GM23338 (cell line): Measurements from ENCODE around the gene MAP2K5. TPM values are rescaled to one million over a fixed set of nuclear protein-coding genes. Genes with fewer than 3 reads are reported as not detected.

Experiments used
- ATAC-seq: fragments of 200-7000 bp; cut with Tn5 transposase; 3 replicates; pipeline ENCODE4 v1.9.1; 2020
- DNase-seq: peaks from one replicate; pipeline ENCODE4 v3.0.0-alpha.2; 2015; ENCODE audit warnings: low spot score
- H2AFZ ChIP-seq: fragments of 200-600 bp; sonication (generic); 2 replicates; pipeline ENCODE4 v1.8.0; 2016; ENCODE audit warnings: antibody characterized with exemption, mild to moderate bottlenecking, moderate library complexity
- H3F3A ChIP-seq: fragments of 200-600 bp; sonication (generic); replicated peaks from 2 replicates; pipeline ENCODE4 v1.8.0; 2017; ENCODE audit warnings: antibody characterized with exemption, mixed run types, low read depth
- H3K27ac ChIP-seq: fragments of 200-600 bp; sonication (generic); 2 replicates; pipeline ENCODE4 v1.6.1; 2016; ENCODE audit warnings: low read depth
- H3K27me3 ChIP-seq: fragments of 200-600 bp; sonication (generic); 2 replicates; pipeline ENCODE4 v1.8.0; 2016; ENCODE audit warnings: mild to moderate bottlenecking, mixed run types, moderate library complexity; ENCODE audit not compliant: insufficient read depth
- H3K36me3 ChIP-seq: fragments of 200-600 bp; sonication (generic); 2 replicates; pipeline ENCODE4 v1.8.0; 2016; ENCODE audit warnings: mild to moderate bottlenecking; ENCODE audit not compliant: insufficient read depth
- H3K4me1 ChIP-seq: fragments of 200-600 bp; sonication (generic); 2 replicates; pipeline ENCODE4 v1.8.0; 2016; ENCODE audit warnings: mild to moderate bottlenecking, moderate library complexity; ENCODE audit not compliant: insufficient read depth
- H3K4me2 ChIP-seq: fragments of 200-600 bp; sonication (generic); 2 replicates; pipeline ENCODE4 v1.7.1; 2017; ENCODE audit warnings: mixed run types
- H3K4me3 ChIP-seq: fragments of 200-600 bp; sonication (generic); 2 replicates; pipeline ENCODE4 v1.6.1; 2016; ENCODE audit warnings: mixed run types
- H3K79me2 ChIP-seq: fragments of 200-600 bp; sonication (generic); replicated peaks from 2 replicates; pipeline ENCODE4 v1.8.0; 2017; ENCODE audit warnings: mild to moderate bottlenecking; ENCODE audit not compliant: insufficient read depth
- H3K9me2 ChIP-seq: fragments of 200-600 bp; sonication (generic); 2 replicates; pipeline ENCODE4 v1.8.0; 2017; ENCODE audit not compliant: insufficient read depth
- H4K20me1 ChIP-seq: fragments of 200-600 bp; sonication (generic); replicated peaks from 2 replicates; pipeline ENCODE4 v1.8.0; 2017; ENCODE audit warnings: mild to moderate bottlenecking; ENCODE audit not compliant: insufficient read depth
- H3K27ac Mint-ChIP-seq: 2 replicates; pipeline ENCODE4 v1.8.0; 2020; ENCODE audit warnings: inconsistent platforms, mild to moderate bottlenecking, moderate library complexity, mixed read lengths
- H3K27me3 Mint-ChIP-seq: 3 replicates; pipeline ENCODE4 v1.8.0; 2022; ENCODE audit warnings: low read depth, mild to moderate bottlenecking, moderate library complexity, mixed read lengths, inconsistent platforms; ENCODE audit not compliant: insufficient read depth, poor library complexity
- H3K36me3 Mint-ChIP-seq: 3 replicates; pipeline ENCODE4 v1.8.0; 2021; ENCODE audit warnings: low read depth, mild to moderate bottlenecking, inconsistent platforms, moderate library complexity, mixed read lengths
- H3K4me1 Mint-ChIP-seq: 3 replicates; pipeline ENCODE4 v1.8.0; 2020; ENCODE audit warnings: mild to moderate bottlenecking, inconsistent platforms, mixed read lengths
- H3K4me3 Mint-ChIP-seq: 3 replicates; pipeline ENCODE4 v1.8.0; 2021; ENCODE audit warnings: moderate library complexity, mild to moderate bottlenecking, inconsistent platforms, mixed read lengths
- H3K9me3 Mint-ChIP-seq: 3 replicates; pipeline ENCODE4 v1.8.0; 2020; ENCODE audit warnings: moderate library complexity, mild to moderate bottlenecking, inconsistent platforms, mixed read lengths
- CREB1 ChIP-seq: fragments of 250-450 bp; sonication (Bioruptor Pico); IDR thresholded peaks from 2 replicates; pipeline ENCODE4 v1.5.0; 2020; ENCODE audit warnings: low read depth, mild to moderate bottlenecking, moderate library complexity
- EZH2 ChIP-seq: fragments of 200-600 bp; sonication (generic); IDR thresholded peaks from one replicate; pipeline ENCODE4 v1.8.0; 2017; ENCODE audit warnings: antibody characterized with exemption, mild to moderate bottlenecking, low read depth; ENCODE audit not compliant: unreplicated experiment
- EZH2phosphoT487 ChIP-seq: fragments of 200-600 bp; sonication (generic); IDR thresholded peaks from one replicate; pipeline ENCODE4 v1.8.1; 2018; ENCODE audit warnings: antibody characterized with exemption; ENCODE audit not compliant: unreplicated experiment
- JUNB ChIP-seq: IDR thresholded peaks from one replicate; pipeline ENCODE4 v1.6.1; 2016; ENCODE audit warnings: antibody characterized with exemption; ENCODE audit not compliant: unreplicated experiment
- NANOG ChIP-seq: IDR thresholded peaks from 2 replicates; pipeline ENCODE4 v1.6.1; 2016; ENCODE audit warnings: antibody characterized with exemption, borderline replicate concordance
- POLR2AphosphoS5 ChIP-seq: IDR thresholded peaks from 2 replicates; pipeline ENCODE4 v1.6.1; 2016; ENCODE audit warnings: antibody characterized with exemption, low read depth
- STAT1 ChIP-seq: IDR thresholded peaks from one replicate; pipeline ENCODE4 v1.6.1; 2016; ENCODE audit warnings: antibody characterized with exemption; ENCODE audit not compliant: unreplicated experiment
- ZNF114 ChIP-seq: fragments of 250-450 bp; sonication (Bioruptor Pico); IDR thresholded peaks from 2 replicates; pipeline ENCODE4 v1.5.0; 2020; ENCODE audit warnings: mild to moderate bottlenecking, moderate library complexity
- ZNF331 ChIP-seq: fragments of 250-450 bp; sonication (Bioruptor Pico); IDR thresholded peaks from 2 replicates; pipeline ENCODE4 v1.5.0; 2020; ENCODE audit warnings: low read depth, mild to moderate bottlenecking, moderate library complexity
- polyA plus RNA-seq: library from polyadenylated mRNA; unstranded; fragments of >200 nt; fragmentation: Nextera tagmentation; extraction: Ambion mirVana; gene quantifications from 2 replicates; pipeline ENCODE4 v1.2.1, GENCODE V29; 2016
- total RNA-seq: library from RNA; depleted of rRNA; stranded (reverse); fragments of >200 nt; shearing (Covaris generic); gene quantifications from 2 replicates; pipeline ENCODE4 v1.2.3, GENCODE V29; 2014
- TF ChIP-seq, protein P1 (sequence below): fragments of 250-450 bp; sonication (Bioruptor Pico); IDR thresholded peaks from 2 replicates; pipeline ENCODE4 v1.5.0; 2020; ENCODE audit warnings: mild to moderate bottlenecking, moderate library complexity
- TF ChIP-seq, protein P2 (sequence below): IDR thresholded peaks from one replicate; pipeline ENCODE4 v1.6.1; 2018; ENCODE audit warnings: antibody characterized with exemption; ENCODE audit not compliant: unreplicated experiment
- TF ChIP-seq, protein P3 (sequence below): IDR thresholded peaks from 2 replicates; pipeline ENCODE4 v1.6.1; 2016; ENCODE audit warnings: antibody characterized with exemption
- TF ChIP-seq, protein P4 (sequence below), 2 experiments: fragments of 200-600 bp in 1 of 2; sonication (generic) in 1 of 2; conservative IDR thresholded peaks; 2 replicates each; pipeline versions ENCODE4 v1.5.1 to v1.6.1; 2016 to 2017; ENCODE audit warnings: antibody characterized with exemption in 2 of 2, low read depth in 2 of 2, mild to moderate bottlenecking in 2 of 2, moderate library complexity in 1 of 2

The MAP2K5 gene
- total and polyA plus RNA-seq, 2 experiments from 2014 or later: 6.5 to 13.6 TPM

DNA sequence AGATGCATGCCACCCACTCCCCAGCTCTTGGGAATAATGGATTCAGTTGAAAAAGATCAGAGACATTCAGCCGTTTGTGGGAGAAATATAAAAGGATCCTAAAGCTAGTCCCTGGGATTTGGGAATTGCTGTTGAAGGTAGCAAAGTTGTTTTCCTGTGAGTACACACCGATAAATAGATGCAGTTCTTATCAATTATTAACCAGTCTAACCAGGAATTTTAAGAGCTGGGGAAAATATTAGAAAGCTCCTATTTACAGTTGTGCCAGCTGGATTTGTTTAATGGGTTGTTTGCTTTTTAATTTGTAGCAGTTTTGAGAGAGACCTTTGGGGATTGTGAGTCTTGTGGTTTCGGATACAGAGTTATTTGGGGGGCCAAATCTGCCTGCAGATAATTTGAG is 238.6 kb downstream of the MAP2K5 start:
- Mint-ChIP-seq H3K36me3 (no peaks in the 10 kb centered on the region), H3K27me3 (no peaks in the 10 kb centered on the region), H3K27ac (no peak overlapping the region), H3K4me1 (peaks cover 57% of the 10 kb centered on the region), H3K9me3 (no peaks in the 10 kb centered on the region), H3K4me3 (no peak overlapping the region)
- H3K27me3 ChIP-seq: no peaks in the 10 kb centered on the region
- TF ChIP-seq JUNB (no peak), NANOG (no peak), CREB1 (CRISPR knock-in tag) (no peak), ZNF331 (no peak), EZH2 (no peak), STAT1 (no peak), ZNF114 (CRISPR knock-in tag) (no peak), POLR2AphosphoS5 (no peak), EZH2phosphoT487 (no peak)
- TF ChIP-seq, protein P1, sequence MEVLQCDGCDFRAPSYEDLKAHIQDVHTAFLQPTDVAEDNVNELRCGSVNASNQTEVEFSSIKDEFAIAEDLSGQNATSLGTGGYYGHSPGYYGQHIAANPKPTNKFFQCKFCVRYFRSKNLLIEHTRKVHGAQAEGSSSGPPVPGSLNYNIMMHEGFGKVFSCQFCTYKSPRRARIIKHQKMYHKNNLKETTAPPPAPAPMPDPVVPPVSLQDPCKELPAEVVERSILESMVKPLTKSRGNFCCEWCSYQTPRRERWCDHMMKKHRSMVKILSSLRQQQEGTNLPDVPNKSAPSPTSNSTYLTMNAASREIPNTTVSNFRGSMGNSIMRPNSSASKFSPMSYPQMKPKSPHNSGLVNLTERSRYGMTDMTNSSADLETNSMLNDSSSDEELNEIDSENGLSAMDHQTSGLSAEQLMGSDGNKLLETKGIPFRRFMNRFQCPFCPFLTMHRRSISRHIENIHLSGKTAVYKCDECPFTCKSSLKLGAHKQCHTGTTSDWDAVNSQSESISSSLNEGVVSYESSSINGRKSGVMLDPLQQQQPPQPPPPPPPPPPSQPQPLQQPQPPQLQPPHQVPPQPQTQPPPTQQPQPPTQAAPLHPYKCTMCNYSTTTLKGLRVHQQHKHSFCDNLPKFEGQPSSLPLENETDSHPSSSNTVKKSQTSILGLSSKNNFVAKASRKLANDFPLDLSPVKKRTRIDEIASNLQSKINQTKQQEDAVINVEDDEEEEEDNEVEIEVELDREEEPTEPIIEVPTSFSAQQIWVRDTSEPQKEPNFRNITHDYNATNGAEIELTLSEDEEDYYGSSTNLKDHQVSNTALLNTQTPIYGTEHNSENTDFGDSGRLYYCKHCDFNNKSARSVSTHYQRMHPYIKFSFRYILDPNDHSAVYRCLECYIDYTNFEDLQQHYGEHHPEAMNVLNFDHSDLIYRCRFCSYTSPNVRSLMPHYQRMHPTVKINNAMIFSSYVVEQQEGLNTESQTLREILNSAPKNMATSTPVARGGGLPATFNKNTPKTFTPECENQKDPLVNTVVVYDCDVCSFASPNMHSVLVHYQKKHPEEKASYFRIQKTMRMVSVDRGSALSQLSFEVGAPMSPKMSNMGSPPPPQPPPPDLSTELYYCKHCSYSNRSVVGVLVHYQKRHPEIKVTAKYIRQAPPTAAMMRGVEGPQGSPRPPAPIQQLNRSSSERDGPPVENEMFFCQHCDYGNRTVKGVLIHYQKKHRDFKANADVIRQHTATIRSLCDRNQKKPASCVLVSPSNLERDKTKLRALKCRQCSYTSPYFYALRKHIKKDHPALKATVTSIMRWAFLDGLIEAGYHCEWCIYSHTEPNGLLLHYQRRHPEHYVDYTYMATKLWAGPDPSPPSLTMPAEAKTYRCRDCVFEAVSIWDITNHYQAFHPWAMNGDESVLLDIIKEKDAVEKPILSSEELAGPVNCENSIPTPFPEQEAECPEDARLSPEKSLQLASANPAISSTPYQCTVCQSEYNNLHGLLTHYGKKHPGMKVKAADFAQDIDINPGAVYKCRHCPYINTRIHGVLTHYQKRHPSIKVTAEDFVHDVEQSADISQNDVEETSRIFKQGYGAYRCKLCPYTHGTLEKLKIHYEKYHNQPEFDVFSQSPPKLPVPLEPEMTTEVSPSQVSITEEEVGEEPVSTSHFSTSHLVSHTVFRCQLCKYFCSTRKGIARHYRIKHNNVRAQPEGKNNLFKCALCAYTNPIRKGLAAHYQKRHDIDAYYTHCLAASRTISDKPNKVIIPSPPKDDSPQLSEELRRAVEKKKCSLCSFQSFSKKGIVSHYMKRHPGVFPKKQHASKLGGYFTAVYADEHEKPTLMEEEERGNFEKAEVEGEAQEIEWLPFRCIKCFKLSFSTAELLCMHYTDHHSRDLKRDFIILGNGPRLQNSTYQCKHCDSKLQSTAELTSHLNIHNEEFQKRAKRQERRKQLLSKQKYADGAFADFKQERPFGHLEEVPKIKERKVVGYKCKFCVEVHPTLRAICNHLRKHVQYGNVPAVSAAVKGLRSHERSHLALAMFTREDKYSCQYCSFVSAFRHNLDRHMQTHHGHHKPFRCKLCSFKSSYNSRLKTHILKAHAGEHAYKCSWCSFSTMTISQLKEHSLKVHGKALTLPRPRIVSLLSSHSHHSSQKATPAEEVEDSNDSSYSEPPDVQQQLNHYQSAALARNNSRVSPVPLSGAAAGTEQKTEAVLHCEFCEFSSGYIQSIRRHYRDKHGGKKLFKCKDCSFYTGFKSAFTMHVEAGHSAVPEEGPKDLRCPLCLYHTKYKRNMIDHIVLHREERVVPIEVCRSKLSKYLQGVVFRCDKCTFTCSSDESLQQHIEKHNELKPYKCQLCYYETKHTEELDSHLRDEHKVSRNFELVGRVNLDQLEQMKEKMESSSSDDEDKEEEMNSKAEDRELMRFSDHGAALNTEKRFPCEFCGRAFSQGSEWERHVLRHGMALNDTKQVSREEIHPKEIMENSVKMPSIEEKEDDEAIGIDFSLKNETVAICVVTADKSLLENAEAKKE (CRISPR knock-in tag): no peak
- TF ChIP-seq, protein P2, sequence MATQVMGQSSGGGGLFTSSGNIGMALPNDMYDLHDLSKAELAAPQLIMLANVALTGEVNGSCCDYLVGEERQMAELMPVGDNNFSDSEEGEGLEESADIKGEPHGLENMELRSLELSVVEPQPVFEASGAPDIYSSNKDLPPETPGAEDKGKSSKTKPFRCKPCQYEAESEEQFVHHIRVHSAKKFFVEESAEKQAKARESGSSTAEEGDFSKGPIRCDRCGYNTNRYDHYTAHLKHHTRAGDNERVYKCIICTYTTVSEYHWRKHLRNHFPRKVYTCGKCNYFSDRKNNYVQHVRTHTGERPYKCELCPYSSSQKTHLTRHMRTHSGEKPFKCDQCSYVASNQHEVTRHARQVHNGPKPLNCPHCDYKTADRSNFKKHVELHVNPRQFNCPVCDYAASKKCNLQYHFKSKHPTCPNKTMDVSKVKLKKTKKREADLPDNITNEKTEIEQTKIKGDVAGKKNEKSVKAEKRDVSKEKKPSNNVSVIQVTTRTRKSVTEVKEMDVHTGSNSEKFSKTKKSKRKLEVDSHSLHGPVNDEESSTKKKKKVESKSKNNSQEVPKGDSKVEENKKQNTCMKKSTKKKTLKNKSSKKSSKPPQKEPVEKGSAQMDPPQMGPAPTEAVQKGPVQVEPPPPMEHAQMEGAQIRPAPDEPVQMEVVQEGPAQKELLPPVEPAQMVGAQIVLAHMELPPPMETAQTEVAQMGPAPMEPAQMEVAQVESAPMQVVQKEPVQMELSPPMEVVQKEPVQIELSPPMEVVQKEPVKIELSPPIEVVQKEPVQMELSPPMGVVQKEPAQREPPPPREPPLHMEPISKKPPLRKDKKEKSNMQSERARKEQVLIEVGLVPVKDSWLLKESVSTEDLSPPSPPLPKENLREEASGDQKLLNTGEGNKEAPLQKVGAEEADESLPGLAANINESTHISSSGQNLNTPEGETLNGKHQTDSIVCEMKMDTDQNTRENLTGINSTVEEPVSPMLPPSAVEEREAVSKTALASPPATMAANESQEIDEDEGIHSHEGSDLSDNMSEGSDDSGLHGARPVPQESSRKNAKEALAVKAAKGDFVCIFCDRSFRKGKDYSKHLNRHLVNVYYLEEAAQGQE: no peak
- TF ChIP-seq, protein P3, sequence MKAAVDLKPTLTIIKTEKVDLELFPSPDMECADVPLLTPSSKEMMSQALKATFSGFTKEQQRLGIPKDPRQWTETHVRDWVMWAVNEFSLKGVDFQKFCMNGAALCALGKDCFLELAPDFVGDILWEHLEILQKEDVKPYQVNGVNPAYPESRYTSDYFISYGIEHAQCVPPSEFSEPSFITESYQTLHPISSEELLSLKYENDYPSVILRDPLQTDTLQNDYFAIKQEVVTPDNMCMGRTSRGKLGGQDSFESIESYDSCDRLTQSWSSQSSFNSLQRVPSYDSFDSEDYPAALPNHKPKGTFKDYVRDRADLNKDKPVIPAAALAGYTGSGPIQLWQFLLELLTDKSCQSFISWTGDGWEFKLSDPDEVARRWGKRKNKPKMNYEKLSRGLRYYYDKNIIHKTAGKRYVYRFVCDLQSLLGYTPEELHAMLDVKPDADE: no peak
- TF ChIP-seq, protein P4, sequence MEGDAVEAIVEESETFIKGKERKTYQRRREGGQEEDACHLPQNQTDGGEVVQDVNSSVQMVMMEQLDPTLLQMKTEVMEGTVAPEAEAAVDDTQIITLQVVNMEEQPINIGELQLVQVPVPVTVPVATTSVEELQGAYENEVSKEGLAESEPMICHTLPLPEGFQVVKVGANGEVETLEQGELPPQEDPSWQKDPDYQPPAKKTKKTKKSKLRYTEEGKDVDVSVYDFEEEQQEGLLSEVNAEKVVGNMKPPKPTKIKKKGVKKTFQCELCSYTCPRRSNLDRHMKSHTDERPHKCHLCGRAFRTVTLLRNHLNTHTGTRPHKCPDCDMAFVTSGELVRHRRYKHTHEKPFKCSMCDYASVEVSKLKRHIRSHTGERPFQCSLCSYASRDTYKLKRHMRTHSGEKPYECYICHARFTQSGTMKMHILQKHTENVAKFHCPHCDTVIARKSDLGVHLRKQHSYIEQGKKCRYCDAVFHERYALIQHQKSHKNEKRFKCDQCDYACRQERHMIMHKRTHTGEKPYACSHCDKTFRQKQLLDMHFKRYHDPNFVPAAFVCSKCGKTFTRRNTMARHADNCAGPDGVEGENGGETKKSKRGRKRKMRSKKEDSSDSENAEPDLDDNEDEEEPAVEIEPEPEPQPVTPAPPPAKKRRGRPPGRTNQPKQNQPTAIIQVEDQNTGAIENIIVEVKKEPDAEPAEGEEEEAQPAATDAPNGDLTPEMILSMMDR (conservative IDR thresholded peaks at IDR 0.05; ENCODE audit: low read depth in 2 of 2): no peak
- ATAC-seq (no peak), DNase-seq (no peak)
- H3K27ac ChIP-seq: no peak overlapping the region
- peaks cover 36% of the 10 kb centered on the region for H3K4me1 ChIP-seq
- no peak overlapping the region for H3K4me3 ChIP-seq
- no peak overlapping the region for H2AFZ ChIP-seq
- no peaks in the 10 kb centered on the region for H4K20me1 ChIP-seq
- no peaks in the 10 kb centered on the region for H3K9me2 ChIP-seq
- no peaks in the 10 kb centered on the region for H3K36me3 ChIP-seq
- H3K4me2 ChIP-seq: no peak overlapping the region
- no peaks in the 10 kb centered on the region for H3K79me2 ChIP-seq
- 0 out of 2 replicates have a peak, but pooled peaks cover 4% of the 10 kb centered on the region for H3F3A ChIP-seq
